ENCODE measurements around the gene PTCH2. TPM values are rescaled to one million over a fixed set of nuclear protein-coding genes. Genes with fewer than 3 reads are reported as not detected.
"Not testable (repeated sequence)": the region's sequence is repeated elsewhere in the genome, so short reads cannot be mapped to it uniquely, and the experiment has no call there.

The PTCH2 gene
- total RNA-seq, 1 donor from 2014 or later, result 1.0 TPM

DNA sequence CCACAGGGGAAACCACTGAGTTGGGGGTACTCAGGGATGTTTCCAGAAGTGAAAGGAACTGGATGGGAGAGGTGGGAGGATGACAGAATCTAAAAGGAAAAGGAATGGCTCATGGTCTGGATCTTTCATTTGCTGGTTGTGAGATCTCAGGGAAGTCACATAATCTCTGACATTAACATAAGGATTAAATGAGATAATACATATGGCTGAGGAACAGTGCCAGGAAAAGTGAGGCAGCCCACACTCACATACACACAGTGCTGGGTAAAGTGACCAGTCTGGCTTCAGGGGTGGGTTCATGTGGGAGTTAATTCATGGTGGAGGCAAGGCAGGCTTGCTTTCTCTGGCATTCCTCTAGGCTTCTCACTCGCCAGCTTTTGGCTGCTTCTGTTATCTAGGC, 3.9 kb upstream of the PTCH2 start:
- Histone ChIP-seq H3K4me3 (no peak overlapping the region), H3K27me3 (ENCODE audit: low read depth) (no peaks in the 10 kb centered on the region), H3K4me1 (peaks cover 13% of the 10 kb centered on the region), H3K36me3 (peaks cover 14% of the 10 kb centered on the region), H3K9me3 (no peaks in the 10 kb centered on the region), H3K27ac (no peak overlapping the region)
- intact Hi-C loops (cut with DNase I), result no loop called here
- DNase-seq (no peak), ATAC-seq (no peak)
- TF ChIP-seq, protein P1, sequence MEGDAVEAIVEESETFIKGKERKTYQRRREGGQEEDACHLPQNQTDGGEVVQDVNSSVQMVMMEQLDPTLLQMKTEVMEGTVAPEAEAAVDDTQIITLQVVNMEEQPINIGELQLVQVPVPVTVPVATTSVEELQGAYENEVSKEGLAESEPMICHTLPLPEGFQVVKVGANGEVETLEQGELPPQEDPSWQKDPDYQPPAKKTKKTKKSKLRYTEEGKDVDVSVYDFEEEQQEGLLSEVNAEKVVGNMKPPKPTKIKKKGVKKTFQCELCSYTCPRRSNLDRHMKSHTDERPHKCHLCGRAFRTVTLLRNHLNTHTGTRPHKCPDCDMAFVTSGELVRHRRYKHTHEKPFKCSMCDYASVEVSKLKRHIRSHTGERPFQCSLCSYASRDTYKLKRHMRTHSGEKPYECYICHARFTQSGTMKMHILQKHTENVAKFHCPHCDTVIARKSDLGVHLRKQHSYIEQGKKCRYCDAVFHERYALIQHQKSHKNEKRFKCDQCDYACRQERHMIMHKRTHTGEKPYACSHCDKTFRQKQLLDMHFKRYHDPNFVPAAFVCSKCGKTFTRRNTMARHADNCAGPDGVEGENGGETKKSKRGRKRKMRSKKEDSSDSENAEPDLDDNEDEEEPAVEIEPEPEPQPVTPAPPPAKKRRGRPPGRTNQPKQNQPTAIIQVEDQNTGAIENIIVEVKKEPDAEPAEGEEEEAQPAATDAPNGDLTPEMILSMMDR (IDR thresholded peaks at IDR 0.05), result no peak

DNA sequence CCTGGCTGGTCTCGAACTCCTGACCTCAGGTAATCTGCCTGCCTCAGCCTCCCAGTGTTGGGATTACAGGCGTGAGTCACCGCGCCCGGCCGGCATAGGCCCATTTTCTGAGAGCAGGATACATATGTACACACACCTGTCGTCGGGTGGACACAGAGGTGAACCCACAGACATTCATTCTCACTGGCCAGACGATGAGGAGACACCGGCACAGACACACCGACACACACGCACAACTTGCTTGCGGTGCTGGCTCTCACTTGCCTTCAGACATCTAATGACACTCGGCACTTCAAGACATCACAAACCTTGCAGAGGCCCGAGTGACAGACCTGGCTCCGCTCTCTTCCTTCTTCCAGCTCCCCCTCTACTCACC, 579 bp downstream of the PTCH2 start:
- DNase-seq (no peak), ATAC-seq (no peak)
- TF ChIP-seq, protein P1 (IDR thresholded peaks at IDR 0.05), result no peak
- intact Hi-C loops (cut with DNase I), result no loop called here
- H3K4me1 ChIP-seq, result peaks cover 13% of the 10 kb centered on the region
- no peak overlapping the region for H3K27ac ChIP-seq
- H3K4me3 ChIP-seq, result peak overlapping the region; percentile 55
- H3K27me3 ChIP-seq (ENCODE audit: low read depth), result no peaks in the 10 kb centered on the region
- H3K36me3 ChIP-seq, result no peaks in the 10 kb centered on the region
- H3K9me3 ChIP-seq, result no peaks in the 10 kb centered on the region

DNA sequence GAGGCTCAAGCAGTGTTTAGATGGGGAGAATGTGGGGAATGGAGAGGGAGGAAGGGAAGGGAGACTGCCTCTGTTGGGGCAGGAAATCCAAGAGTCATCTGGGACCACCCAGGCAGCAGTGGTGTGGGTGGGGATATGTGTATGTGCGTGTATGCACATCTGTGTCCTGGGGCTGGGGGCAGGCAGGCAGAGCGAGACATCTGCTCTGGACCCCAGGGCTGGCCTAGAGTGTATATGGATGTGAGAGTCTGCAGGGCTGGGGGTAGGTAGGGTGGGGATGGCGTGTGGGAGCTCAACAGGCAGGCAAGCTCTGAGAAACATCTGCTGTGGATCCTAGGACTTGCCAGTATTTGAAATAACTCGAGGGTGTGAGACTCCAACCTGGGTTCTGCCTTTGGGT, 3.5 kb downstream of the PTCH2 start:
- TF ChIP-seq, protein P1 (IDR thresholded peaks at IDR 0.05), result no peak
- H3K27ac ChIP-seq, result no peak overlapping the region
- H3K27me3 ChIP-seq (ENCODE audit: low read depth), result no peaks in the 10 kb centered on the region
- no peaks in the 10 kb centered on the region for H3K9me3 ChIP-seq
- H3K36me3 ChIP-seq, result no peaks in the 10 kb centered on the region
- H3K4me1 ChIP-seq, result peaks cover 21% of the 10 kb centered on the region
- H3K4me3 ChIP-seq, result no peak overlapping the region
- ATAC-seq, result no peak
- intact Hi-C loops (cut with DNase I), result no loop called here
- no peak for DNase-seq

DNA sequence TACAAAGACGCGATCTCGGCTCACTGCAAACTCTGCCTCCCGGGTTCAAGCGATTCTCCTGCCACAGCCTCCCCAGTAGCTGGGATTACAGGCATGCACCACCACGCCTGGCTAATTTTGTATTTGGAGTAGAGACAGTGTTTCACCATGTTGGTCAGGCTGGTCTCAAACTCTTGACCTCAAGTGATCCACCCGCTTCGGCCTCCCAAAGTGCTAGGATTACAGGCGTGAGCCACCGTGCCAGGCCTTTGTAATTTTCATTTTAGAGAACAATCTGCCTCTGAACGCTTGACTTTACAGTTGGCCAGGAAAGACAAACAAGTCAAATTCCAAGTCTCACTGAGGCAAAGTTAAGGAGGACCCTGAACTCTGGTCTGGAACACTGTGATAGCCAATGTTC, 4.8 kb downstream of the PTCH2 start:
- DNase-seq; intact Hi-C loops (cut with DNase I); H3K27ac ChIP-seq; H3K27me3 ChIP-seq (ENCODE audit: low read depth); ATAC-seq; H3K4me3 ChIP-seq; H3K9me3 ChIP-seq; H3K36me3 ChIP-seq: not testable (repeated sequence)
- H3K4me1 ChIP-seq, result peaks cover 17% of the 10 kb centered on the region

DNA sequence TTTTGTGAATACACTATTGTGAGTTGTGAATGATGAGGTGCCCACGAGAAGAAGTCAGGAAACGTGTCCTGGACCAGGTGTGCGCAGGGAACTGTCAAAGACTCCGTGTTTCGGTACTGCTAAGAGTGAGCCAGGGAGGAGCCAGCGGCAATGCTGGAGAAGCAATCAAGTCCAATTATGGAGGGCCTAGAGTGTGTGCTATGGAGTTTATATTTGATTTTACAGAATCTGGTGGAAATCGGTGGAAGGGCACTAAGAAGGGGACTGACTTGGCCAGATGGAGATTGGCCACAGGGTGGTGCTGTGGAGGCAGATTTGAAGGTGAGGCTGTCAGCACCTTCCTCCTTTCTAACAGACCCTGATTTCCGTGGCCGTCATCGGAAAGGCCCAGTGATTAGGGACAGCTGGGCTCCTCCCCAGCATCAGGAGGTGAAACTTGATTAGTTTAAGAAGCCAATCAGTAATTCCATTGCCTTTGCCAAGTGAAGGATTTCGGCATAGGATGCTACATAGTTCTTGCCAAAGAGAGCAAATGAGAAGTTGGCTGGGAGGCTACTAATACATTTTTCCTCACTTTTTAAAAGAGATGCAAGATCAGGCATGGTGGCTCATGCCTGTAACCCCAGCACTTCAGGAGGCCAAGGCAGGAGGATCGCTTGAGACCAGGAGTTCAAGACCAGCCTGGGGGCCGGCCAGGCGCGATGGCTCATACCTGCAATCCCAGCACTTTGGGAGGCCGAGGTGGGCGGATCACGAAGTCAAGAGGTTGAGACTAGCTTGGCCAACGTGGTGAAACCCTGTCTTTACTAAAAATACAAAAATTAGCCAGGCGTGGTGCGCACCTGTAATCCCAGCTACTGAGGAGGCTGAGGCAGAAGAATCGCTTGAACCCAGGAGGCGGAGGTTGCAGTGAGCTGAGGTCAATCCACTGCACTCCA, 7.0 kb downstream of the PTCH2 start:
- peaks cover 17% of the 10 kb centered on the region for H3K4me1 ChIP-seq
- no peak overlapping the region for H3K4me3 ChIP-seq
- H3K27ac ChIP-seq, result no peak overlapping the region
- intact Hi-C loops (cut with DNase I), result no loop called here
- H3K36me3 ChIP-seq, result no peaks in the 10 kb centered on the region
- TF ChIP-seq, protein P1 (IDR thresholded peaks at IDR 0.05), result peak; percentile 85
- ATAC-seq, result peak; percentile 84 to 89
- no peaks in the 10 kb centered on the region for H3K9me3 ChIP-seq
- H3K27me3 ChIP-seq (ENCODE audit: low read depth), result no peaks in the 10 kb centered on the region
- DNase-seq, result peak; percentile 87

DNA sequence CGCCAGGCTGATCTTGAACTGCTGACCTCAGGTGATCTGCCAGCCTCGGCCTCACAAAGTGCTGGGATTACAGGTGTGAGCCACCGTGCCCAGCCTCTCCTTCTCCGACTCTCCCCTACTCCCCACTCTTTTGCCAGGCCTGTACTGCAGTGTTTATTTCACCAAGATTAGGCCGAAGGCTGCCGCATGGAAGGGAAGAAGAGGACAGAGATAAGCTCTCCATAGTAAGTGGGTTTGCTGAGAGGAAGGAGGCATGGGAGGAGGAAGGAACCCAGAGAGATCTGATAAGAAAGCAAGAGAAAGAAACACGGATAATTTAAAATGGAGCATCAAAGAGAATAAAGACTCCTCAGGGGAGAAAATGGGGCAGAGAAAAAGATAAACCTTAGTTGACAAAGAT, 8.7 kb downstream of the PTCH2 start:
- Histone ChIP-seq H3K36me3 (no peaks in the 10 kb centered on the region), H3K9me3 (no peaks in the 10 kb centered on the region), H3K27ac (no peak overlapping the region), H3K27me3 (ENCODE audit: low read depth) (no peaks in the 10 kb centered on the region), H3K4me3 (no peak overlapping the region), H3K4me1 (peaks cover 26% of the 10 kb centered on the region)
- TF ChIP-seq, protein P1 (IDR thresholded peaks at IDR 0.05), result no peak
- intact Hi-C loops (cut with DNase I), result no loop called here
- DNase-seq (no peak), ATAC-seq (no peak)
